Panc1 (cell line): Measurements from ENCODE around the gene FHOD1.

ENCODE experiments used
- POLR2AphosphoS5 ChIP-seq: IDR thresholded peaks from 2 replicates; pipeline ENCODE4 v1.6.1; 2012; ENCODE audit warnings: mild to moderate bottlenecking, low read depth, low read length, moderate library complexity
- TCF7L2 ChIP-seq: IDR thresholded peaks from 2 replicates; pipeline ENCODE4 v1.6.1; 2011; ENCODE audit warnings: mild to moderate bottlenecking, low read depth, low read length, inconsistent platforms
- TF ChIP-seq, protein P1 (sequence below): fragments of 450-650 bp; IDR thresholded peaks from 2 replicates; pipeline ENCODE4 v1.5.1; 2017; ENCODE audit warnings: mild to moderate bottlenecking
- TF ChIP-seq, protein P2 (sequence below), 2 experiments: IDR thresholded peaks; 2 replicates each; pipeline ENCODE4 v1.6.1; 2011 to 2012; ENCODE audit warnings: low read depth in 2 of 2, control low read depth in 1 of 2, low read length in 1 of 2, mild to moderate bottlenecking in 1 of 2, moderate library complexity in 1 of 2; ENCODE audit not compliant: insufficient read depth in 1 of 2

DNA sequence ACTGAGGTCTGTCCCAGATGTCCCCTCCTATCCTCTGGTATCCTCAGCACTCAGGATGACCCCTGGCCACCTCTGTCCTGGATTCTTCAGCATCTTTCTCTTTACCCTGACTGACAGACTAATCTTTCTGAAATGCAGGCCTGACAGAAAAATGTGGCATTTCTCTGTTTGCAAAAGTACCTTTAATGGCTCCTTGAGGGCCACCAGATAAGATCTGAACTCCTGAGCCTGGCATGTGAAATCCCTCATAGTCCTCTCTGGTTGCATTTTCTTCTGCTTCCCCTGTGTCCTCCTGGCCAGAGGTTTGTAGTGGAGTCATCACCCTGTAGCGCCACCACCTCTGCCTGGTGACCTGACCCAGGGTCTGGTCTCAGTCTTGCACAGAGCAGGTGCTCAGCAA is 50.4 kb downstream of the FHOD1 start:
- TF ChIP-seq, protein P1, sequence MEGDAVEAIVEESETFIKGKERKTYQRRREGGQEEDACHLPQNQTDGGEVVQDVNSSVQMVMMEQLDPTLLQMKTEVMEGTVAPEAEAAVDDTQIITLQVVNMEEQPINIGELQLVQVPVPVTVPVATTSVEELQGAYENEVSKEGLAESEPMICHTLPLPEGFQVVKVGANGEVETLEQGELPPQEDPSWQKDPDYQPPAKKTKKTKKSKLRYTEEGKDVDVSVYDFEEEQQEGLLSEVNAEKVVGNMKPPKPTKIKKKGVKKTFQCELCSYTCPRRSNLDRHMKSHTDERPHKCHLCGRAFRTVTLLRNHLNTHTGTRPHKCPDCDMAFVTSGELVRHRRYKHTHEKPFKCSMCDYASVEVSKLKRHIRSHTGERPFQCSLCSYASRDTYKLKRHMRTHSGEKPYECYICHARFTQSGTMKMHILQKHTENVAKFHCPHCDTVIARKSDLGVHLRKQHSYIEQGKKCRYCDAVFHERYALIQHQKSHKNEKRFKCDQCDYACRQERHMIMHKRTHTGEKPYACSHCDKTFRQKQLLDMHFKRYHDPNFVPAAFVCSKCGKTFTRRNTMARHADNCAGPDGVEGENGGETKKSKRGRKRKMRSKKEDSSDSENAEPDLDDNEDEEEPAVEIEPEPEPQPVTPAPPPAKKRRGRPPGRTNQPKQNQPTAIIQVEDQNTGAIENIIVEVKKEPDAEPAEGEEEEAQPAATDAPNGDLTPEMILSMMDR, result no peak
- no peak for TF ChIP-seq POLR2AphosphoS5
- no peak for TF ChIP-seq TCF7L2
- TF ChIP-seq, protein P2, sequence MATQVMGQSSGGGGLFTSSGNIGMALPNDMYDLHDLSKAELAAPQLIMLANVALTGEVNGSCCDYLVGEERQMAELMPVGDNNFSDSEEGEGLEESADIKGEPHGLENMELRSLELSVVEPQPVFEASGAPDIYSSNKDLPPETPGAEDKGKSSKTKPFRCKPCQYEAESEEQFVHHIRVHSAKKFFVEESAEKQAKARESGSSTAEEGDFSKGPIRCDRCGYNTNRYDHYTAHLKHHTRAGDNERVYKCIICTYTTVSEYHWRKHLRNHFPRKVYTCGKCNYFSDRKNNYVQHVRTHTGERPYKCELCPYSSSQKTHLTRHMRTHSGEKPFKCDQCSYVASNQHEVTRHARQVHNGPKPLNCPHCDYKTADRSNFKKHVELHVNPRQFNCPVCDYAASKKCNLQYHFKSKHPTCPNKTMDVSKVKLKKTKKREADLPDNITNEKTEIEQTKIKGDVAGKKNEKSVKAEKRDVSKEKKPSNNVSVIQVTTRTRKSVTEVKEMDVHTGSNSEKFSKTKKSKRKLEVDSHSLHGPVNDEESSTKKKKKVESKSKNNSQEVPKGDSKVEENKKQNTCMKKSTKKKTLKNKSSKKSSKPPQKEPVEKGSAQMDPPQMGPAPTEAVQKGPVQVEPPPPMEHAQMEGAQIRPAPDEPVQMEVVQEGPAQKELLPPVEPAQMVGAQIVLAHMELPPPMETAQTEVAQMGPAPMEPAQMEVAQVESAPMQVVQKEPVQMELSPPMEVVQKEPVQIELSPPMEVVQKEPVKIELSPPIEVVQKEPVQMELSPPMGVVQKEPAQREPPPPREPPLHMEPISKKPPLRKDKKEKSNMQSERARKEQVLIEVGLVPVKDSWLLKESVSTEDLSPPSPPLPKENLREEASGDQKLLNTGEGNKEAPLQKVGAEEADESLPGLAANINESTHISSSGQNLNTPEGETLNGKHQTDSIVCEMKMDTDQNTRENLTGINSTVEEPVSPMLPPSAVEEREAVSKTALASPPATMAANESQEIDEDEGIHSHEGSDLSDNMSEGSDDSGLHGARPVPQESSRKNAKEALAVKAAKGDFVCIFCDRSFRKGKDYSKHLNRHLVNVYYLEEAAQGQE (IDR thresholded peaks at IDR 0.05; ENCODE audit: insufficient read depth in 1 of 2, low read depth in 2 of 2, low read length in 1 of 2), result no peak
